Measurements from ENCODE around the gene BRMS1.
"Not testable (repeated sequence)": the region's sequence is repeated elsewhere in the genome, so short reads cannot be mapped to it uniquely, and the experiment has no call there.

Gene BRMS1, protein sequence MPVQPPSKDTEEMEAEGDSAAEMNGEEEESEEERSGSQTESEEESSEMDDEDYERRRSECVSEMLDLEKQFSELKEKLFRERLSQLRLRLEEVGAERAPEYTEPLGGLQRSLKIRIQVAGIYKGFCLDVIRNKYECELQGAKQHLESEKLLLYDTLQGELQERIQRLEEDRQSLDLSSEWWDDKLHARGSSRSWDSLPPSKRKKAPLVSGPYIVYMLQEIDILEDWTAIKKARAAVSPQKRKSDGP

GRCh38 chr11:66344550-66345315, at the start of gene BRMS1:
TSS of gene BRMS1 (minus strand) at chr11:66345104. CDS start at chr11:66342234, 2,870 bp downstream.
- DNase-seq (ENCODE audit: low read depth), result peak; percentile 95

DNA sequence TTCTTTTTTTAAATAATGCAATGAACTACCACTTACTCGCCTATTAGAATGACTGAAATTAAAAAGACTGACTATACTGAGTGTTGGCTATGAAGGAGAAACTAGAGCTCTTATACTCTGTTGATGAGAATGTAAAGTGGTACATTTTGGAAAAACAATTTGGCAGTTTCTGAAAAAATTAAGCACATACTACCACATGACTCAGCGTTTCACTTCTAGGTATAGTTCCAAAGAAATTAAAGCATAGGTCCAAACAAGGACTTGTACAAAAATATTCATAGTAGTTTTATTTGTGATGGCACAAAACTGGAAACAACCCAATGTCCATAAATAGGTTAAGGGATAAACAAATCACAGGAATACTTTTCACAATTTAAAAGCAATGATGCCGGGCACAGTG, 49.0 kb upstream of the BRMS1 start:
- DNase-seq (ENCODE audit: low read depth), result no peak

DNA sequence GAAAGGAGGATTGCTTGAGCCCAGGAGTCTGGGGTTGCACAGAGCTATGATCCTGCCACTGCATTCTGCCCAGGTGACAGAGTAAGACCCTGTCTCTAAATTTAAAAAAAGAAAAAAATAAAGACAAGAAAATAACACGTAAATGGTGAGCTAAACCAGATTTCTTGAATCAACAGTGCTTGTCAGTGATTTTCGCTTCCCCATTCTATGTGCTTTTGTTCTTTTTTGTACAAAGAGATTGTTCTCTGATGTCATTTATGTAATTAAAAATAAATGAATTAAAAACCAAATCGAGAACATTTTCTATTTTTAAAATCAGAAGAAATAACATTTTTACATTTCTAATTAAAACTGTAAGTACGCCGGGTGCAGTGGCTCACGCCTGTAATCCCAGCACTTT, 46.4 kb upstream of the BRMS1 start:
- no peak for DNase-seq (ENCODE audit: low read depth)

DNA sequence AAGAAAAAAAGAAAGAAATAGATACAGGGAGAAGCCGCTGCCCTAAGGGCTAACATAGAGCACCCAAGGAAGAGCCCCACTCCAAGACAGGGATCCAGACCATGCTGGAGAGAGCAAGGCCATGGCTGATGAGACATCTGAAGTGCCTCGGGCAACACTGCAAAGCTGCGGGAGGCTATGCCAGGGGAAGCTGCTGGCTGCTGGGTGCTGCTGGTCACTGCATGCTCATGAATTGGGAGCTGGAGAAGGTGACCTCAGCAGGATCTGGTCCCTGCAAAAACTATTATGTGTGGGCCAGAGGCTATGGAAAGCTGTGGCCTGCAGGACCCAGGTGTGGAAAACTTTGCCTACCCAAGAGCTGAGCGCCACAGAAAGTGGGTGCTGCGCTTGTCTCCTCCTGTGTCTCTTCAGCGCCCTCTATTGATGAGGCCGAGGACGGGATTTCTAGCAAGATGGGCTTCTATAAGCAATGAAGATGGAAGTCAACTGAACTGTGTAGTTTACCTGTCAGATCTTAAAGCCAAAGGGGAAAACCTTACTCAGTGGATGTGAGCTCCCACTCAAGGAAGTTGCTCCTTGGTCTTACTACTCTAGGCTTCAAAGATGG, 44.0 kb upstream of the BRMS1 start:
- DNase-seq (ENCODE audit: low read depth), result peak; percentile 52

- peak; percentile 78 for DNase-seq (ENCODE audit: low read depth)
These were observed 41.5 kb upstream of the BRMS1 start for GRCh38 chr11:66386171-66387069.

- DNase-seq (ENCODE audit: low read depth), result not testable (repeated sequence)
These were observed 39.4 kb upstream of the BRMS1 start for GRCh38 chr11:66384316-66384715.

GRCh38 chr11:66380264-66380663, 35.4 kb upstream of the BRMS1 start:
- DNase-seq (ENCODE audit: low read depth), result not testable (repeated sequence)

GRCh38 chr11:66373690-66374287, 28.9 kb upstream of the BRMS1 start:
- not testable (repeated sequence) for DNase-seq (ENCODE audit: low read depth)

DNA sequence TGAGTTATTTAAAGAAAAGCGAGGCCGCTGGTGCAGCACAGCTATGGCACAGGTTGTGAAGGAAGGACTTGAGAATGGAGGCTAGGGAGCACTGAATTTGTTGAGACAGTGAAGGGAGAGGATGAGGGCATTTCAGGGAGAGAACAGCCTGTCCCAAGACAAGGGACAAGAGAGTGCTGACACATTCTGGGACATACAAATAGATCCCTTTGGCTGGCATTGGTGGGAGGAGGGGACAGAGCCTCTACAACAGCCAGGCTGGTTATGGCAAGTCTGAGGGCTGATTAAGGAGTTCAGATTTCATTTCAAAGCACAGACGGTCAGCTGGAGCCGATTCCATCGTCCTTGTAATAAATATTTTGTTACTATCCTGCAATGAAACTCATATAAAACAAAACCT, 28.4 kb upstream of the BRMS1 start:
- DNase-seq (ENCODE audit: low read depth), result no peak

GRCh38 chr11:66371627-66372415, 26.9 kb upstream of the BRMS1 start, which contains the start of gene SLC29A2:
TSS of gene SLC29A2 (minus strand) at chr11:66371760. CDS start at chr11:66371591, 169 bp downstream.
- DNase-seq (ENCODE audit: low read depth), result peak; percentile 55

- no peak for DNase-seq (ENCODE audit: low read depth)
These were observed 24.4 kb upstream of the BRMS1 start for GRCh38 chr11:66369073-66369894.

GRCh38 chr11:66368484-66368883, 23.6 kb upstream of the BRMS1 start:
- DNase-seq (ENCODE audit: low read depth), result no peak

GRCh38 chr11:66367561-66368312, 22.8 kb upstream of the BRMS1 start:
- no peak for DNase-seq (ENCODE audit: low read depth)

DNA sequence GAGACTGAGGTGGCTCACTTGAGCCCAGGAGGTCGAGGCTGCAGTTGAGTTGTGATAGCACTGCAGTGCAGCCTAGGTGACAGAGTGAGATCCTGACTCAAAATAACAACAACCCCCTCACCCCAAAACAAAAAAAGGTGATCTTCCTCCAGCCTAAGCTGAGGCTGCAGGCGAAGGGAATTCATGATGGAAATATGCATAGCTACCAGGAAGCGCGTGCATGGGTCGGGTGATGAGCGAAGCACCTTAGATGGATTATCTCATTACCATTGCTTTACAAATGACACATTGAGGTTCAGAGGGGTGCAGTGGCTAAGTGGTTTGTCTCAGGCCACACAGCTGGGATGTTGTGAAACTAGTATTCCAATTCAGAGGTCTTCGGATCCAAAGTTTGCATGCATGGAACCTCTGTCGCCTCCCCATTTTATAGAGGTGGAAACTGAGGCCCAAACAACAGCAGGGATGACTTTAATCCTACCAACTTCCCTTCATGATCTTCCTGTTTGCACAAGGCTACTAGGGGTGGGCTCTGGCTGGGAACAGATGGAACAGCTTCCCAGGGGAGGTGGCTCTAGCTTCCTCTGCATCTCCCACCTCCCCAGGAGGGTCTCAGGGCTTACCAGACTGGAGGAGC, 22.1 kb upstream of the BRMS1 start:
- DNase-seq (ENCODE audit: low read depth), result no peak

DNA sequence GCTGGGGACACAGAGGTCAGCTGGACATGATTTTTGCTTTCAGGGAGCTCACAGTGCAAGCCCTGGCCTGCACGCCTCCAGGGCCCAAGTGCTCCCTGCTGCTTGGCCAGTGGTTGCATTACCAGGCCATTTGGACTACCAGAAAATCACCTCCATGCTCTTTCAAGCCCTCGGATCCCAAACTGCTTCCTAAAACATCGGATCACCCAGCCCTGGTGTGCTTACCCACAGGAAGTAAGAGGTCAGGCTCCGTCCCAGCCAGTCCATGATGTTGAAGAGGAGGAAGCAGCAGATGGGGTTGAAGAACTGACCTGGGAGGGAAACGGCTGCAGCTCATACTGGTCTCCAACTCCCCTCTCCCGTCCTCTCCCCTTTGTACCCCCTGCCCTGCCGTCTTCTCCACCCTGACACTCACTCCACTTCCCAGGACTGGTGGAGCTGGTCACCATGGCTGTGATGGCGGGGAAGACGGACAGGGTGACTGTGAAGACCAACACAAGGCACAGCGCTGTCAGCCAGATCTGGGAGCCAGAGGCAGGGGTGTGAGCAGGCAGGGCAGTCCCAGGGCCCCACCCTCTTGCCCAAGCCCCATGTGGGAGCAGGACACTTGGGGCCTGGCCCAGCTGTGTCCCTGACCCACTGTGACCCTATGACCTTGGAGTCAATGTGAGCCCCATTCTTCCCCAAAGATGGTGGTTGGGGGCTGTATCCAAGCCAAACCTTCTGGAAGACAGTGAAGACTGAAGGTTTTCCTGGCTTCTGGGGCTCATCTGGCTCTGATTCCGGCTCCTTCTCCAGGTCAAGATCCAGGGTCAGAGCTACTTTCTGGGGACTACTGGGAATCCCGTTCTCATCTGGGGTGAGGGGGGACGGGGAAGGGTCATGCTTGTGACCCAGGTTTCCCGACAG, 21.1 kb upstream of the BRMS1 start:
- DNase-seq (ENCODE audit: low read depth), result no peak

DNA sequence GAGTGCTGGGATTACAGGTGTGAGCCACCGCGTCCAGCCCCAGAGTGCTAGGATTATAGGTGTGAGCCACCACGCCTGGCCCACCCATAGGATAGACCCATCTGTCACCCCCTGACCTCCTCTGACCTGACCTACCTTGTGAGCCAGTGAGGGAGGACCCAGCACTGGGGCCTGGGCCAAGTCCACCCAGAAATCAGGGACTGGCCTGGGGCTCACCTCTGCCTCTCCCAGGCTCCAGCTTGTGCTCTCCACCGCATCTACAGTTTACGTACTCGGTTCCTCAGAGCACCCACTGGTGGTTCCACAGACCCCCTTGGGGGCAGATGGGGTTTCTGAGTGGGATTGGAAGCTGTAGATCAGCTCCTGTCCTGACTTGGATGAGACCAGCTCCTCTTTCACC, 20.3 kb upstream of the BRMS1 start:
- DNase-seq (ENCODE audit: low read depth), result no peak

GRCh38 chr11:66363805-66364535, 19.1 kb upstream of the BRMS1 start:
- peak; percentile 30 for DNase-seq (ENCODE audit: low read depth)
